GM19023 (cell line): ENCODE measurements around the gene ANK2.
A peak's percentile ranks its signal among the peaks of the same experiment; 100 is the strongest.

ENCODE experiments used
- ATAC-seq: cut with Tn5 transposase; IDR thresholded peaks from one replicate; pipeline ENCODE4 v1.9.1; 2021; ENCODE audit warnings: mild to moderate bottlenecking, moderate library complexity; ENCODE audit not compliant: unreplicated experiment

ANK2 gene

GRCh38 chr4:113383111-113383785 lies 333.8 kb downstream of the ANK2 start:
- ATAC-seq, result no peak

- no peak for ATAC-seq
Observed at GRCh38 chr4:113384600-113384999, 335.1 kb downstream of the ANK2 start.

- no peak for ATAC-seq
Observed at GRCh38 chr4:113385281-113385899, 335.9 kb downstream of the ANK2 start.

GRCh38 chr4:113389160-113389559 lies 339.7 kb downstream of the ANK2 start:
- ATAC-seq, result no peak

- no peak for ATAC-seq
Observed at GRCh38 chr4:113390850-113391249, 341.4 kb downstream of the ANK2 start.

GRCh38 chr4:113394108-113394729 lies 344.8 kb downstream of the ANK2 start:
- ATAC-seq, result no peak

GRCh38 chr4:113394730-113395530 lies 345.5 kb downstream of the ANK2 start:
- ATAC-seq, result peak; percentile 95

- ATAC-seq, result no peak
Observed at GRCh38 chr4:113397114-113397701, 347.8 kb downstream of the ANK2 start.

GRCh38 chr4:113398441-113399143 lies 349.1 kb downstream of the ANK2 start:
- ATAC-seq, result no peak

GRCh38 chr4:113404167-113404571 lies 354.7 kb downstream of the ANK2 start:
- ATAC-seq, result no peak

- no peak for ATAC-seq
Observed at GRCh38 chr4:113404841-113405240, 355.4 kb downstream of the ANK2 start.

- no peak for ATAC-seq
Observed at GRCh38 chr4:113405874-113406722, 356.6 kb downstream of the ANK2 start.

- no peak for ATAC-seq
Observed at GRCh38 chr4:113406723-113407016, 357.2 kb downstream of the ANK2 start.

GRCh38 chr4:113407409-113407808 lies 358.0 kb downstream of the ANK2 start:
- ATAC-seq, result no peak

- ATAC-seq, result no peak
Observed at GRCh38 chr4:113409181-113409580, 359.7 kb downstream of the ANK2 start.

GRCh38 chr4:113410686-113411085 lies 361.2 kb downstream of the ANK2 start:
- ATAC-seq, result no peak

- no peak for ATAC-seq
Observed at GRCh38 chr4:113411496-113411938, 362.1 kb downstream of the ANK2 start.

- no peak for ATAC-seq
Observed at GRCh38 chr4:113419631-113420030, 370.2 kb downstream of the ANK2 start.

- ATAC-seq, result no peak
Observed at GRCh38 chr4:113420938-113421337, 371.5 kb downstream of the ANK2 start.

GRCh38 chr4:113423631-113424030 lies 374.2 kb downstream of the ANK2 start:
- ATAC-seq, result no peak
